NT2/D1 (cell line): Measurements from ENCODE around the gene TNFSF4.
A peak's percentile ranks its signal among the peaks of the same experiment; 100 is the strongest.

ENCODE experiments used
- DNase-seq: peaks from one replicate; pipeline ENCODE4 v3.0.0-alpha.2; 2011; ENCODE audit warnings: low read depth, low spot score
- H3K27me3 ChIP-seq: 2 replicates; pipeline ENCODE4 v1.6.0; 2011; ENCODE audit warnings: mild to moderate bottlenecking; ENCODE audit not compliant: insufficient read length, insufficient read depth
- H3K36me3 ChIP-seq: 2 replicates; pipeline ENCODE4 v1.6.1; 2011; ENCODE audit warnings: mild to moderate bottlenecking, low read length, mixed read lengths; ENCODE audit not compliant: insufficient read depth, insufficient read length
- H3K4me1 ChIP-seq: 2 replicates; pipeline ENCODE4 v1.5.1; 2011; ENCODE audit not compliant: insufficient read depth, insufficient read length
- H3K4me3 ChIP-seq: 2 replicates; pipeline ENCODE4 v1.5.1; 2011; ENCODE audit warnings: low read depth; ENCODE audit not compliant: insufficient read length
- H3K9ac ChIP-seq: 2 replicates; pipeline ENCODE4 v1.6.0; 2011; ENCODE audit warnings: low read depth; ENCODE audit not compliant: insufficient read length
- H3K9me3 ChIP-seq: 2 replicates; pipeline ENCODE4 v1.5.1; 2011; ENCODE audit warnings: mild to moderate bottlenecking, low read length; ENCODE audit not compliant: insufficient read depth
- SUZ12 ChIP-seq: IDR thresholded peaks from 2 replicates; pipeline ENCODE4 v1.6.1; 2011; ENCODE audit not compliant: insufficient read length, insufficient read depth; ENCODE audit errors: extremely low read depth
- YY1 ChIP-seq: IDR thresholded peaks from 2 replicates; pipeline ENCODE4 v1.6.1; 2011; ENCODE audit not compliant: insufficient read length, insufficient read depth
- ZNF274 ChIP-seq: IDR thresholded peaks from 2 replicates; pipeline ENCODE4 v1.6.1; 2011; ENCODE audit warnings: mild to moderate bottlenecking, low read depth, low read length

TNFSF4 gene

GRCh38 chr1:173210283-173210682 is 3.2 kb upstream of the TNFSF4 start:
- Histone ChIP-seq H3K4me1 (no peaks in the 10 kb centered on the region), H3K36me3 (no peaks in the 10 kb centered on the region), H3K9me3 (no peaks in the 10 kb centered on the region), H3K4me3 (no peak overlapping the region), H3K27me3 (no peaks in the 10 kb centered on the region), H3K9ac (no peak overlapping the region)
- no peak for TF ChIP-seq SUZ12
- no peak for TF ChIP-seq YY1
- TF ChIP-seq ZNF274 = no peak
- DNase-seq = no peak

GRCh38 chr1:173208868-173209267 is 1.7 kb upstream of the TNFSF4 start:
- no peaks in the 10 kb centered on the region for H3K4me1 ChIP-seq
- no peaks in the 10 kb centered on the region for H3K27me3 ChIP-seq
- TF ChIP-seq SUZ12 = no peak
- no peak for TF ChIP-seq YY1
- TF ChIP-seq ZNF274 = no peak
- no peak overlapping the region for H3K9ac ChIP-seq
- H3K9me3 ChIP-seq = no peaks in the 10 kb centered on the region
- no peak overlapping the region for H3K4me3 ChIP-seq
- no peak for DNase-seq
- H3K36me3 ChIP-seq = no peaks in the 10 kb centered on the region

- Histone ChIP-seq H3K9me3 (no peaks in the 10 kb centered on the region), H3K4me3 (no peak overlapping the region), H3K36me3 (no peaks in the 10 kb centered on the region), H3K4me1 (no peaks in the 10 kb centered on the region), H3K9ac (no peak overlapping the region), H3K27me3 (no peaks in the 10 kb centered on the region)
- no peak for TF ChIP-seq YY1
- TF ChIP-seq SUZ12 = no peak
- TF ChIP-seq ZNF274 = no peak
- no peak for DNase-seq
These were observed 1.0 kb upstream of the TNFSF4 start for GRCh38 chr1:173208146-173208545.

- Histone ChIP-seq H3K4me3 (no peak overlapping the region), H3K9me3 (no peaks in the 10 kb centered on the region), H3K9ac (no peak overlapping the region), H3K4me1 (no peaks in the 10 kb centered on the region), H3K27me3 (no peaks in the 10 kb centered on the region), H3K36me3 (no peaks in the 10 kb centered on the region)
- no peak for DNase-seq
- no peak for TF ChIP-seq SUZ12
- TF ChIP-seq ZNF274 = no peak
- TF ChIP-seq YY1 = no peak
These were observed 1.7 kb downstream of the TNFSF4 start for GRCh38 chr1:173205146-173206051.

GRCh38 chr1:173204693-173205092 is 2.4 kb downstream of the TNFSF4 start:
- Histone ChIP-seq H3K4me1 (no peaks in the 10 kb centered on the region), H3K9ac (no peak overlapping the region), H3K4me3 (no peak overlapping the region), H3K9me3 (no peaks in the 10 kb centered on the region), H3K27me3 (no peaks in the 10 kb centered on the region), H3K36me3 (no peaks in the 10 kb centered on the region)
- no peak for DNase-seq
- no peak for TF ChIP-seq YY1
- no peak for TF ChIP-seq SUZ12
- TF ChIP-seq ZNF274 = no peak

GRCh38 chr1:173202424-173203145 is 4.5 kb downstream of the TNFSF4 start:
- peak; percentile 61 for DNase-seq
- Histone ChIP-seq H3K36me3 (no peaks in the 10 kb centered on the region), H3K9ac (no peak overlapping the region), H3K9me3 (no peaks in the 10 kb centered on the region), H3K4me1 (no peaks in the 10 kb centered on the region), H3K4me3 (no peak overlapping the region), H3K27me3 (no peaks in the 10 kb centered on the region)
- TF ChIP-seq YY1 (no peak), ZNF274 (no peak), SUZ12 (no peak)

GRCh38 chr1:173201969-173202368 is 5.2 kb downstream of the TNFSF4 start:
- Histone ChIP-seq H3K4me3 (no peak overlapping the region), H3K36me3 (no peaks in the 10 kb centered on the region), H3K4me1 (no peaks in the 10 kb centered on the region), H3K9me3 (no peaks in the 10 kb centered on the region), H3K27me3 (no peaks in the 10 kb centered on the region), H3K9ac (no peak overlapping the region)
- no peak for TF ChIP-seq ZNF274
- DNase-seq = no peak
